IPS-15b (cell line): ENCODE results near the gene COQ10A.

ENCODE experiments used
- H3K27me3 ChIP-seq: one replicate; pipeline ENCODE4 v1.6.1; 2013; ENCODE audit warnings: low read length; ENCODE audit not compliant: control insufficient read depth, insufficient read depth
- H3K36me3 ChIP-seq: one replicate; pipeline ENCODE4 v1.6.1; 2013; ENCODE audit warnings: low read length; ENCODE audit not compliant: control insufficient read depth, insufficient read depth
- H3K4me1 ChIP-seq: one replicate; pipeline ENCODE4 v1.6.1; 2013; ENCODE audit warnings: mild to moderate bottlenecking, low read length; ENCODE audit not compliant: control insufficient read depth, insufficient read depth
- H3K4me3 ChIP-seq: one replicate; pipeline ENCODE4 v1.5.1; 2013; ENCODE audit warnings: low read depth, low read length
- H3K9ac ChIP-seq: one replicate; pipeline ENCODE4 v1.6.1; 2013; ENCODE audit warnings: low read depth, mild to moderate bottlenecking, low read length
- H3K9me3 ChIP-seq: one replicate; pipeline ENCODE4 v1.6.1; 2013; ENCODE audit warnings: mild to moderate bottlenecking, low read length; ENCODE audit not compliant: control insufficient read depth, insufficient read depth

The COQ10A gene

GRCh38 chr12:56304872-56305590 lies 38.3 kb downstream of the COQ10A start:
- peaks cover 22% of the 10 kb centered on the region for H3K36me3 ChIP-seq
- peaks cover 6% of the 10 kb centered on the region for H3K4me1 ChIP-seq
- H3K27me3 ChIP-seq: no peaks in the 10 kb centered on the region
- H3K9me3 ChIP-seq: no peaks in the 10 kb centered on the region
- H3K9ac ChIP-seq: no peak overlapping the region
- H3K4me3 ChIP-seq: no peak overlapping the region

GRCh38 chr12:56307221-56307965 lies 40.7 kb downstream of the COQ10A start:
- Histone ChIP-seq H3K9ac (no peak overlapping the region), H3K4me3 (no peak overlapping the region), H3K27me3 (no peaks in the 10 kb centered on the region), H3K9me3 (no peaks in the 10 kb centered on the region), H3K36me3 (peaks cover 35% of the 10 kb centered on the region), H3K4me1 (no peaks in the 10 kb centered on the region)

GRCh38 chr12:56308714-56309113 lies 42.0 kb downstream of the COQ10A start:
- no peaks in the 10 kb centered on the region for H3K9me3 ChIP-seq
- no peaks in the 10 kb centered on the region for H3K4me1 ChIP-seq
- no peak overlapping the region for H3K9ac ChIP-seq
- no peak overlapping the region for H3K4me3 ChIP-seq
- peaks cover 35% of the 10 kb centered on the region for H3K36me3 ChIP-seq
- H3K27me3 ChIP-seq: no peaks in the 10 kb centered on the region

GRCh38 chr12:56311003-56311402 lies 44.3 kb downstream of the COQ10A start:
- no peaks in the 10 kb centered on the region for H3K9me3 ChIP-seq
- no peak overlapping the region for H3K9ac ChIP-seq
- no peak overlapping the region for H3K4me3 ChIP-seq
- H3K4me1 ChIP-seq: peaks cover 3% of the 10 kb centered on the region
- no peaks in the 10 kb centered on the region for H3K27me3 ChIP-seq
- peaks cover 30% of the 10 kb centered on the region for H3K36me3 ChIP-seq

- peaks cover 20% of the 10 kb centered on the region for H3K36me3 ChIP-seq
- H3K4me3 ChIP-seq: peak overlapping the region; percentile 100
- H3K9ac ChIP-seq: peak overlapping the region; percentile 99
- peaks cover 3% of the 10 kb centered on the region for H3K4me1 ChIP-seq
- H3K27me3 ChIP-seq: no peaks in the 10 kb centered on the region
- H3K9me3 ChIP-seq: no peaks in the 10 kb centered on the region
Observed at GRCh38 chr12:56315249-56315621, 48.5 kb downstream of the COQ10A start.

- Histone ChIP-seq H3K36me3 (peaks cover 14% of the 10 kb centered on the region), H3K9me3 (no peaks in the 10 kb centered on the region), H3K4me1 (peaks cover 3% of the 10 kb centered on the region), H3K9ac (peak within 1 kb of the TSS; percentile 99), H3K27me3 (no peaks in the 10 kb centered on the region), H3K4me3 (peak within 1 kb of the TSS; percentile 100)
Observed at GRCh38 chr12:56315622-56316473, 49.1 kb downstream of the COQ10A start, which contains the start of gene CNPY2. Gene CNPY2, minus strand, starts transcription at chr12:56315988. Its CDS starts 771 bp downstream, at chr12:56315217.

GRCh38 chr12:56317675-56318074 lies 50.9 kb downstream of the COQ10A start:
- no peak overlapping the region for H3K4me3 ChIP-seq
- no peaks in the 10 kb centered on the region for H3K27me3 ChIP-seq
- no peak overlapping the region for H3K9ac ChIP-seq
- H3K4me1 ChIP-seq: peaks cover 3% of the 10 kb centered on the region
- no peaks in the 10 kb centered on the region for H3K9me3 ChIP-seq
- H3K36me3 ChIP-seq: peaks cover 8% of the 10 kb centered on the region
